Renal cortical epithelial cell (primary cell): ENCODE data around the gene GPX1. TPM values are rescaled to one million over a fixed set of nuclear protein-coding genes. Genes with fewer than 3 reads are reported as not detected.
A peak's percentile ranks its signal among the peaks of the same experiment; 100 is the strongest.
"Not testable (repeated sequence)": the region's sequence is repeated elsewhere in the genome, so short reads cannot be mapped to it uniquely, and the experiment has no call there.

Experiments used
- DNase-seq: peaks from one replicate; pipeline ENCODE4 v3.0.0-alpha.2; 2011; ENCODE audit warnings: low read depth
- total RNA-seq: library from RNA; depleted of rRNA; stranded (reverse); fragments of >200 nt; gene quantifications from 2 replicates; pipeline ENCODE4 v1.2.3, GENCODE V29; 2014

The GPX1 gene
- total RNA-seq = 288 and 368 TPM in 2 replicates

- peak; percentile 81 for DNase-seq
These were observed at the start of gene GPX1 for GRCh38 chr3:49358217-49358883. GPX1 (minus strand) TSS chr3:49358353; CDS start chr3:49358278, 75 bp downstream.

GRCh38 chr3:49406571-49407565 lies 48.7 kb upstream of the GPX1 start:
- no peak for DNase-seq

GRCh38 chr3:49405570-49405969 lies 47.4 kb upstream of the GPX1 start:
- DNase-seq = not testable (repeated sequence)

DNA sequence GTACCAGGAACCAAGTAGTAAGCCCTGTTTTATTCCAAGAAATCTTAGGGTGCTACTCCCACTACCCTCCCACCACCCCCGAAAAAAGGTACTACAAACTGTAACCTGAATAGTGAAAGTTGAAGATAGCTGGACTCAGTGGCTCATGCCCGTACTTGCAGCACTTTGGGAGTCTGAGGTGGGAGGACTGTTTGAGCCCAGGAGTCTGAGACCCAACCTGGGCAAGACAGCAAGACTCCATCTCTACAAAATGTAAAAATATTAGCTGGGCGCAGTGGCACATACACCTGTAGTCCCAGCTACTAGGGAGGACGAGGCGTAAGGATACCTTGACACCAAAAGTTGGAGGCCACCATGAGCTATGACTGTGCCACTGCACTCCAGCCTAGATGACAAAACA lies 45.7 kb upstream of the GPX1 start:
- DNase-seq = no peak

GRCh38 chr3:49401766-49402165 lies 43.6 kb upstream of the GPX1 start:
- no peak for DNase-seq

- peak; percentile 29 for DNase-seq
These were observed 41.3 kb upstream of the GPX1 start for GRCh38 chr3:49399461-49399860.

DNA sequence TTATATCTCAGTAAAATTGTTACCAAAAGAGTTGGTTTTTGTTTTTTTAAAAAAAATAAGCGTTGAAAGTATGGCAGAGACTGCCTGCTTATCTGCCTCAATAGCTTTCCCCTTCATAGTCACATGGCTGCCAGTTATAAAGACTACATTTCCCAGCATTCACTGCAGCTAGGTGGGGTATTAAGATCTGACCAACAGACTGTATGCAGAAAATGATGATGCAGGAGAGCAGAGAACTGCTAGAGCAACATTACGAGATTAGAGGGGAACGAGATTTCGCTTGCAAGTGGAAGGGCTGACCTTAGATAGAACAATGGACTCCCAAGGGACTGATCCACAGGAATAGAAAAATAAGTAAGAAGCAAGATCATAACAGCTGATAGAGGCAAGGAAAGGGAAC lies 39.3 kb upstream of the GPX1 start:
- DNase-seq = no peak

GRCh38 chr3:49391310-49391709 lies 33.2 kb upstream of the GPX1 start:
- not testable (repeated sequence) for DNase-seq

- no peak for DNase-seq
These were observed 31.1 kb upstream of the GPX1 start for GRCh38 chr3:49389297-49389696.

- DNase-seq = peak; percentile 27
These were observed 30.2 kb upstream of the GPX1 start for GRCh38 chr3:49388289-49388820.

DNA sequence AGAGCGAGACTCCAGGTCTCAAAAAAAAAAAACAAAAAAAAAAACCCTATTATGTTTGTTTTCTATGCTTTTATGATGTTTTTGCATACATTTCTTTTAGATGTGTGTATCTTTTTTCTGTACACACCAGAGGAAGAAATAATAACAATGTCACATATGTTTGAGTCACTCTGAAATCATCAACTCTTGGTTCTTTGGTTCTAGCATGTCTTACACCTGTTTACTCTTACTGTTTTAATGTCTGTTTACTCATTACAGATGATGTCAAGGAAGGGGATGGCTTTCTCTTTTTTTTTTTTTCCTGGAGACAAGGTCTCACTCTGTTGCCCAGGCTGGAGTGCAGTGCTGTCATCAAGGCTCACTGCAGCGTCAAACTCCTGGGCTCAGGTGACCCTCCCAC lies 29.6 kb upstream of the GPX1 start:
- peak; percentile 57 for DNase-seq

- no peak for DNase-seq
These were observed 28.1 kb upstream of the GPX1 start for GRCh38 chr3:49386056-49386756.

- DNase-seq = no peak
These were observed 27.5 kb upstream of the GPX1 start for GRCh38 chr3:49385617-49386016.

GRCh38 chr3:49383387-49383786 lies 25.2 kb upstream of the GPX1 start:
- DNase-seq = no peak

DNA sequence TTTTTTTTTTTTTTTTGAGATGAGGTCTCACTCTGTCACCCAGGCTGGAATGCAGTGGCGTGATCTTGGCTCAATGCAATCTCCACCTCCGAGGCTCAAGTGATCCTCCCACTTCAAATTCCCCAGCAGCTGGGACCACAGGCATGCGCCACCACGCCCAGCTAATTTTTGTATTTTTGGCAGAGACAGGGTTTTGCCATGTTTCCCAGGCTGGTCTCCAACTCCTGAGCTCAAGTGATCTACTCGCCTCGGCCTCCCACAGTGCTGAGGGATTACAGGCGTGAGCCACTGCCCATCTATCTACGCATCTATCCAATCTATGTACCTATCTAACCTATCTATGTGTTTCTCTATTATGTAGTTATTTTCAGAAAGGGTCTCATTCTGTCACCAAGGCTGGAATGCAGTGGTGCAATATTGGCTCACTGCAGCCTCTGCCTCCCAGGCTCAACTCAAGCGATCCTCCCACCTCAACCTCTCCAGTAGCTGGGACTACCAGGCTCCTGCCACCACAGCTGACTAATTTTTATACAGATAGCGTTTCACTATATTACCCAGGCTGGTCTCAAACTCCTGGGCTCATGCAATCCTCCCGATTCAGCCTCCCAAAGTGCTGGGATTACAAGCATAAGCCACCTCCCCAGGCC lies 20.2 kb upstream of the GPX1 start:
- DNase-seq = no peak

DNA sequence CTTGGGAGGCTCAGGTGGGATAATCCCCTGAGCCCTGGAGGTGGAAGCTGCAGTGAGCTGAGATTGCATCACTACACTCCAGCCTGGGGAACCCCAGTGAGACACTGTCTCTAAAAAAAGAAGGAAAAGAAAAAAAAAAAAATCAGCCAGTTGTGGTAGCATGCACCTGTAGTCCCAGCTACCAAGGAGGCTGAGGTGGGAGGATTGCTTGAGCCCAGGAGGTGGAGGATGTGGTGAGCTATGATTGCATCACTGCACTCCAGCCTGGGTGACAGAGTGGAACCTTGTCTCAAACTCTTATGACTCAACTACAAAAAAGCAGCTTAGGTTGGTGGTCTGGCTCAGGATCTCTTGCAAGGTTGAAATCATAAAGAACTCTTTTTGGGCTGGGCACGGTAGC lies 19.3 kb upstream of the GPX1 start:
- DNase-seq = peak; percentile 60

- no peak for DNase-seq
These were observed 13.8 kb upstream of the GPX1 start for GRCh38 chr3:49371946-49372345.

GRCh38 chr3:49370585-49371290 lies 12.6 kb upstream of the GPX1 start:
- no peak for DNase-seq

DNA sequence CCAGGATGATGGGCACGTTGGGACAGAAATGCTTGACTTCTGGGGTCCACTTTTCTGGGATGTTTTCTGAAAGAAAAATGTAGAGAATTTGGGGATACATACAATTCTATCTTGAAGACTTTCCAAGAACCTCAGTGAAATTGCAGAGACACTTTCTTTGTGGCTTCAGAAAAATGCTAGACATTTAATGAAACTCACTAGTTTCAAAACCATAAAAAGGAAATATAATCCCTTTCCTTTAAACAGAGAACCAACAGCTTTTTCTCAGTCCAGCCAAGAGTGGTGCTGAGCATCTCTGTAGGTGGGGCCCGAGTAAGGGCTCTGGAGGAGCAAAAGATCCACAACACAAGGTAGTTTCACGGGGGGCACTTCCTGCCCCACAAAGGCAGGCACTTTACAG lies 4.4 kb upstream of the GPX1 start:
- DNase-seq = no peak

- peak; percentile 62 for DNase-seq
These were observed 1.5 kb upstream of the GPX1 start for GRCh38 chr3:49359623-49360022.

- no peak for DNase-seq
These were observed 702 bp upstream of the GPX1 start for GRCh38 chr3:49358884-49359225.
